ENCODE results near the gene ATP5F1A. TPM values are rescaled to one million over a fixed set of nuclear protein-coding genes. Genes with fewer than 3 reads are reported as not detected.
"Not testable (repeated sequence)": the region's sequence is repeated elsewhere in the genome, so short reads cannot be mapped to it uniquely, and the experiment has no call there.

Gene ATP5F1A
- polyA plus RNA-seq (2013, experiment 1 of 4): 766 TPM
- 748 TPM for polyA plus RNA-seq (2013, experiment 2 of 4)
- 645 TPM for polyA plus RNA-seq (2013, experiment 3 of 4)
- 711 TPM for polyA plus RNA-seq (2013, experiment 4 of 4)

GRCh38 chr18:46097801-46098615, at the start of gene ATP5F1A:
TSS of gene ATP5F1A (minus strand) at chr18:46098296. CDS start at chr18:46098231, 65 bp downstream.
- no peaks in the 10 kb centered on the region for H3K9me3 ChIP-seq (ENCODE audit: control insufficient read depth, low read length)
- no peaks in the 10 kb centered on the region for H3K27me3 ChIP-seq (ENCODE audit: control insufficient read depth, insufficient read depth, low read length, poor library complexity, severe bottlenecking)
- H3K36me3 ChIP-seq (ENCODE audit: control insufficient read depth, insufficient read depth, low read length): peaks cover 12% of the 10 kb centered on the region
- peak within 1 kb of the TSS; percentile 82 for H3K27ac ChIP-seq (ENCODE audit: insufficient read depth, low read depth, low read length, poor library complexity, severe bottlenecking)
- WGBS, 2 experiments: 0% methylated on average over 47 to 52 of the region's 53 CpGs
- peak within 1 kb of the TSS; percentile 97 for H3K4me3 ChIP-seq (ENCODE audit: insufficient read depth, low read depth, low read length)
- peaks cover 5% of the 10 kb centered on the region for H3K4me1 ChIP-seq (ENCODE audit: control insufficient read depth, insufficient read depth, low read length)

GRCh38 chr18:46141199-46141598, 43.1 kb upstream of the ATP5F1A start:
- Histone ChIP-seq H3K4me3 (ENCODE audit: insufficient read depth, low read depth, low read length) (no peak overlapping the region), H3K27me3 (ENCODE audit: control insufficient read depth, insufficient read depth, low read length, poor library complexity, severe bottlenecking) (no peaks in the 10 kb centered on the region), H3K9me3 (ENCODE audit: control insufficient read depth, low read length) (no peaks in the 10 kb centered on the region), H3K36me3 (ENCODE audit: control insufficient read depth, insufficient read depth, low read length) (no peaks in the 10 kb centered on the region), H3K27ac (ENCODE audit: insufficient read depth, low read depth, low read length, poor library complexity, severe bottlenecking) (no peak overlapping the region), H3K4me1 (ENCODE audit: control insufficient read depth, insufficient read depth, low read length) (no peaks in the 10 kb centered on the region)
- 93 to 96% methylated on average over 4 of the region's 4 CpGs for WGBS, 2 experiments

- WGBS, 2 experiments: 83 to 97% methylated on average over 3 to 4 of the region's 4 CpGs
- Histone ChIP-seq H3K27ac (ENCODE audit: insufficient read depth, low read depth, low read length, poor library complexity, severe bottlenecking) (no peak overlapping the region), H3K36me3 (ENCODE audit: control insufficient read depth, insufficient read depth, low read length) (no peaks in the 10 kb centered on the region), H3K4me1 (ENCODE audit: control insufficient read depth, insufficient read depth, low read length) (no peaks in the 10 kb centered on the region), H3K9me3 (ENCODE audit: control insufficient read depth, low read length) (no peaks in the 10 kb centered on the region), H3K27me3 (ENCODE audit: control insufficient read depth, insufficient read depth, low read length, poor library complexity, severe bottlenecking) (no peaks in the 10 kb centered on the region), H3K4me3 (ENCODE audit: insufficient read depth, low read depth, low read length) (no peak overlapping the region)
Measured at GRCh38 chr18:46140173-46140572, 42.1 kb upstream of the ATP5F1A start.

DNA sequence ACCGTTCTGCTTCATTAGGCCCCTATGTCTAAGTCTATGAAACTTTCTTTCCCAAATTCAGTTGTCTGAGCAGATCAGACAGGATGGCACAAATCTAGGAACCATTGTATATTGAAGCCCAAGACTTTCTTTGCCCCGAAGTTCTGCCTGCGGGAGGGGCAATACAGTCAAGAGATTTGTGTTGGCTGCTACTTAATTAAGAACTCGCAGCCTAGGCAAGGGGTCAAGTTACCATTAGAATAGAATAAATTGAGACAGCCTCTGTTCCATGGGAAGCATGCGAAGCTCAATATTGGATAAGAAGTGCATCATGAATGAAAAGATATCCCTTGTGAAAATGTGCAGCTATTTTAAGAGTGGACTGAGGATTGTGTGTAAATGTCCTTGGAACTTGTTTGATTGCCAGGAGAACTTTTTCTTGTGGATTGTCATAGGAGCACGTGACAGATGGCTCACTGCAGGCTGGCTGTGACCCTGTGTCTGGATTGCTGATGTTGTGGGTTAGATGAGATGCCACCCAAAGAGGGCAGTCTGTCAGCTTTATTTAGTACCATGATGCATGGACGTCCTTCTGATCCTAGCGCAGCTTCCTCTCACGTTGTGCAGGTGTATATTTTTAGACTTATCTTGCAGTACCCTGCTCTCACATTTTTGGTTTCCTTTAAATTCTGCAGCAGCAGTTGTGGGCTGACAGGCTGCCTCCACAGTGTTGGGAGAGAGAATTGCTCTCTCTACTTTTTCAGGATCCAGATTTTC, 37.0 kb upstream of the ATP5F1A start:
- H3K9me3 ChIP-seq (ENCODE audit: control insufficient read depth, low read length): no peaks in the 10 kb centered on the region
- H3K4me1 ChIP-seq (ENCODE audit: control insufficient read depth, insufficient read depth, low read length): no peaks in the 10 kb centered on the region
- WGBS, 2 experiments: 75 to 78% methylated on average over 9 of the region's 9 CpGs
- no peak overlapping the region for H3K27ac ChIP-seq (ENCODE audit: insufficient read depth, low read depth, low read length, poor library complexity, severe bottlenecking)
- H3K36me3 ChIP-seq (ENCODE audit: control insufficient read depth, insufficient read depth, low read length): peaks cover 2% of the 10 kb centered on the region
- H3K27me3 ChIP-seq (ENCODE audit: control insufficient read depth, insufficient read depth, low read length, poor library complexity, severe bottlenecking): no peaks in the 10 kb centered on the region
- no peak overlapping the region for H3K4me3 ChIP-seq (ENCODE audit: insufficient read depth, low read depth, low read length)

DNA sequence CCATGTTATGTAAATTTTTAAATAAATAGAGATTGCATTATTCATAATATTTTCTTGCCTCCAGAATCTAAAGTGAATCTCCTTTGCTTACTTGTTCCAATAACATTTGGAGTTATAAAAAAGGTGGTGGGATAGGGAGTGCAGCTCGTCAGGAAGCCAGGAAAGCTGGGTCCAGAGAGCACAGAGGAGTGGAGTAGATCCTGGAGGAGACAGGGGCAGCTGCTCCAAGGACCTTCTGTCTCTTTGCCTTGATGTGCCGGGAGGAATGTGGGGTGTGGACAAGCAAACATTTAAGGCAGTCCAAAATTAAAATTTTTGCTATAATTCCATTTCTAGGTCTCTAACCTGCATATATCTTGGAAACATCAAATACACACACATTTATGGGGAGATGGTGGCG, 35.4 kb upstream of the ATP5F1A start:
- Histone ChIP-seq H3K9me3 (ENCODE audit: control insufficient read depth, low read length) (no peaks in the 10 kb centered on the region), H3K27ac (ENCODE audit: insufficient read depth, low read depth, low read length, poor library complexity, severe bottlenecking) (no peak overlapping the region), H3K27me3 (ENCODE audit: control insufficient read depth, insufficient read depth, low read length, poor library complexity, severe bottlenecking) (no peaks in the 10 kb centered on the region), H3K4me1 (ENCODE audit: control insufficient read depth, insufficient read depth, low read length) (no peaks in the 10 kb centered on the region), H3K36me3 (ENCODE audit: control insufficient read depth, insufficient read depth, low read length) (peaks cover 14% of the 10 kb centered on the region), H3K4me3 (ENCODE audit: insufficient read depth, low read depth, low read length) (no peak overlapping the region)
- WGBS, 2 experiments: 94 to 100% methylated on average over 3 of the region's 3 CpGs

- H3K27ac ChIP-seq (ENCODE audit: insufficient read depth, low read depth, low read length, poor library complexity, severe bottlenecking); H3K9me3 ChIP-seq (ENCODE audit: control insufficient read depth, low read length); H3K4me1 ChIP-seq (ENCODE audit: control insufficient read depth, insufficient read depth, low read length); H3K27me3 ChIP-seq (ENCODE audit: control insufficient read depth, insufficient read depth, low read length, poor library complexity, severe bottlenecking); H3K4me3 ChIP-seq (ENCODE audit: insufficient read depth, low read depth, low read length): not testable (repeated sequence)
- H3K36me3 ChIP-seq (ENCODE audit: control insufficient read depth, insufficient read depth, low read length): peaks cover 29% of the 10 kb centered on the region
- 91 to 95% methylated on average over 5 of the region's 8 CpGs for WGBS, 2 experiments
Measured at GRCh38 chr18:46130549-46130948, 32.5 kb upstream of the ATP5F1A start.

GRCh38 chr18:46130061-46130460, 32.0 kb upstream of the ATP5F1A start:
- Histone ChIP-seq H3K27ac (ENCODE audit: insufficient read depth, low read depth, low read length, poor library complexity, severe bottlenecking) (no peak overlapping the region), H3K4me1 (ENCODE audit: control insufficient read depth, insufficient read depth, low read length) (no peaks in the 10 kb centered on the region), H3K27me3 (ENCODE audit: control insufficient read depth, insufficient read depth, low read length, poor library complexity, severe bottlenecking) (no peaks in the 10 kb centered on the region), H3K9me3 (ENCODE audit: control insufficient read depth, low read length) (no peaks in the 10 kb centered on the region), H3K36me3 (ENCODE audit: control insufficient read depth, insufficient read depth, low read length) (peaks cover 31% of the 10 kb centered on the region), H3K4me3 (ENCODE audit: insufficient read depth, low read depth, low read length) (no peak overlapping the region)
- WGBS, 2 experiments: 93 to 95% methylated on average over 2 of the region's 2 CpGs

GRCh38 chr18:46126625-46127024, 28.5 kb upstream of the ATP5F1A start:
- H3K36me3 ChIP-seq (ENCODE audit: control insufficient read depth, insufficient read depth, low read length): peaks cover 58% of the 10 kb centered on the region
- WGBS, 2 experiments: 93 to 97% methylated on average over 4 of the region's 4 CpGs

DNA sequence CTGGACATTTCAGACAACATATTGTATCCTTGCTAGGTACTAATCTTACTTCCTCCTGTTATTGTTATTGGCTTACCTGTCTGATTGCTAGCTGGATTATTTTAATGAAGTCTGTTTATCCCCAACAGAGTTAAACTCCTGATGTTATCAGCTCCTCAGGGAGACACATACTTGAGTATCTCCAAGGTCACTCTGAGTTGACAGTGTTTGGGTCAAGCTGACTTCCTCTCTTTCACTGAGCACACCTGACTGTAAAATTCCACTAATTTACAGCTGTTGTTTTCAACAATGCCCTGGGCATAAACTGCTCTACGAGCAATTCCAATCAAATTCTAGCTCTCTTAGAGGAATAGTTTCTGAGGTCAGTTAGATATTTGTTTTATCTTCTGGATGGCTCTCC, 15.7 kb upstream of the ATP5F1A start:
- Histone ChIP-seq H3K4me1 (ENCODE audit: control insufficient read depth, insufficient read depth, low read length) (no peaks in the 10 kb centered on the region), H3K27ac (ENCODE audit: insufficient read depth, low read depth, low read length, poor library complexity, severe bottlenecking) (no peak overlapping the region), H3K27me3 (ENCODE audit: control insufficient read depth, insufficient read depth, low read length, poor library complexity, severe bottlenecking) (no peaks in the 10 kb centered on the region), H3K36me3 (ENCODE audit: control insufficient read depth, insufficient read depth, low read length) (peaks cover 26% of the 10 kb centered on the region), H3K4me3 (ENCODE audit: insufficient read depth, low read depth, low read length) (no peak overlapping the region), H3K9me3 (ENCODE audit: control insufficient read depth, low read length) (no peaks in the 10 kb centered on the region)
- 100% methylated on average over 1 of the region's 1 CpG for WGBS, 2 experiments

More at GRCh38 chr18:46126625-46127024, 28.5 kb upstream of the ATP5F1A start:
- not testable (repeated sequence) for H3K4me1 ChIP-seq (ENCODE audit: control insufficient read depth, insufficient read depth, low read length); H3K9me3 ChIP-seq (ENCODE audit: control insufficient read depth, low read length); H3K27ac ChIP-seq (ENCODE audit: insufficient read depth, low read depth, low read length, poor library complexity, severe bottlenecking); H3K27me3 ChIP-seq (ENCODE audit: control insufficient read depth, insufficient read depth, low read length, poor library complexity, severe bottlenecking); H3K4me3 ChIP-seq (ENCODE audit: insufficient read depth, low read depth, low read length)

DNA sequence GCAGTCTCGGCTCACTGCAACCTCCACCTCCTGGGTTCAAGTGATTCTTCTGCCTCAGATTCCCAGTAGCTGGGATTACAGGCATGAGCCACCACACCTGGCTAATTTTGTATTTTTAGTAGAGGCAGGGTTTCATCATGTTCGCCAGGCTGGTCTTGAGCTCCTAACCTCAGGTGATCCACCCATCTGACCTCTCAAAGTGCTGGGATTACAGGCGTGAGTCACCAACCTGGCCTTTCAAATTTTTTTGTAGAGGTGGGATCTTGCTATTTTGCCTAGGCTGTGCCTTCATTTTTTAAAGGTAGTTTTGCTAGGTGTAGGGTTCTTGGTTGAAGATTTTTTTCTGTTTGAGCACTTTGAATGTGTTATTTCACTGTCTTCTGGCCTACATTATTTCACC, 12.3 kb upstream of the ATP5F1A start:
- Histone ChIP-seq H3K4me3 (ENCODE audit: insufficient read depth, low read depth, low read length) (no peak overlapping the region), H3K9me3 (ENCODE audit: control insufficient read depth, low read length) (no peaks in the 10 kb centered on the region), H3K4me1 (ENCODE audit: control insufficient read depth, insufficient read depth, low read length) (no peaks in the 10 kb centered on the region), H3K27ac (ENCODE audit: insufficient read depth, low read depth, low read length, poor library complexity, severe bottlenecking) (no peak overlapping the region), H3K27me3 (ENCODE audit: control insufficient read depth, insufficient read depth, low read length, poor library complexity, severe bottlenecking) (no peaks in the 10 kb centered on the region), H3K36me3 (ENCODE audit: control insufficient read depth, insufficient read depth, low read length) (peaks cover 34% of the 10 kb centered on the region)
- 83 to 86% methylated on average over 3 of the region's 3 CpGs for WGBS, 2 experiments

All from ectodermal cell (in vitro differentiated cells).